LNCaP clone FGC (cell line): ENCODE results near the gene MACROD2.

Experiments used
- DNase-seq: peaks from one replicate; pipeline ENCODE4 v3.0.0-alpha.2; 2011; ENCODE audit warnings: low read depth
- H3K4me3 ChIP-seq: 2 replicates; pipeline ENCODE4 v1.5.1; 2011; ENCODE audit warnings: mild to moderate bottlenecking, low read depth, low read length, control low read depth
- TF ChIP-seq, protein P1 (sequence below): IDR thresholded peaks from 2 replicates; pipeline ENCODE4 v1.5.1; 2012; ENCODE audit warnings: mild to moderate bottlenecking; ENCODE audit not compliant: control insufficient read depth, insufficient read depth; ENCODE audit errors: extremely low read depth

MACROD2 gene

DNA sequence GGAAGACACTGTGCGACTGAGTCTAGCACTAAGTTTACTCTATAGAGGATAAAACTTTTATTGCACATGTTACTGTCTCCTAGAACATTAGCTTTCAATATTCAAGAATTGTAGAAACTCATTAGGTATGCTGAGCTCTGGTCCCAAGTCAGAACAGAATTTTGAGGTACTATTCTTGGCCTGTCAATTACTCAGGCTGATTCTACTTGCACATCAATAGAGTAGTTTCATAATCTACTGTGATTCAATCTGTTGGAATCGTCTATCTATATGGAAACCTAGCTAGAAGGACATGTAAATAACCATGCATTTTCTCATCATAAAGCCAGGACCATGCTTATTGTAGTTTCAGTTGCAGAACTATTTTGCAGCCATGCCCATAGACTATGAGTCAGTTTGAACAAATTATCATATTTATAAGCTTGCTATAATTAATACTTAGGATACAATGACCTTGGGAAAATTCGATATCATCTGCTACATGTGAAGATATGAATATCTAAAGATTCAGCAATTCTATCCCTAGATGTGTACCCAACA is 300.5 kb downstream of the MACROD2 start:
- TF ChIP-seq, protein P1, sequence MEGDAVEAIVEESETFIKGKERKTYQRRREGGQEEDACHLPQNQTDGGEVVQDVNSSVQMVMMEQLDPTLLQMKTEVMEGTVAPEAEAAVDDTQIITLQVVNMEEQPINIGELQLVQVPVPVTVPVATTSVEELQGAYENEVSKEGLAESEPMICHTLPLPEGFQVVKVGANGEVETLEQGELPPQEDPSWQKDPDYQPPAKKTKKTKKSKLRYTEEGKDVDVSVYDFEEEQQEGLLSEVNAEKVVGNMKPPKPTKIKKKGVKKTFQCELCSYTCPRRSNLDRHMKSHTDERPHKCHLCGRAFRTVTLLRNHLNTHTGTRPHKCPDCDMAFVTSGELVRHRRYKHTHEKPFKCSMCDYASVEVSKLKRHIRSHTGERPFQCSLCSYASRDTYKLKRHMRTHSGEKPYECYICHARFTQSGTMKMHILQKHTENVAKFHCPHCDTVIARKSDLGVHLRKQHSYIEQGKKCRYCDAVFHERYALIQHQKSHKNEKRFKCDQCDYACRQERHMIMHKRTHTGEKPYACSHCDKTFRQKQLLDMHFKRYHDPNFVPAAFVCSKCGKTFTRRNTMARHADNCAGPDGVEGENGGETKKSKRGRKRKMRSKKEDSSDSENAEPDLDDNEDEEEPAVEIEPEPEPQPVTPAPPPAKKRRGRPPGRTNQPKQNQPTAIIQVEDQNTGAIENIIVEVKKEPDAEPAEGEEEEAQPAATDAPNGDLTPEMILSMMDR, result no peak
- DNase-seq, result no peak
- no peak overlapping the region for H3K4me3 ChIP-seq

DNA sequence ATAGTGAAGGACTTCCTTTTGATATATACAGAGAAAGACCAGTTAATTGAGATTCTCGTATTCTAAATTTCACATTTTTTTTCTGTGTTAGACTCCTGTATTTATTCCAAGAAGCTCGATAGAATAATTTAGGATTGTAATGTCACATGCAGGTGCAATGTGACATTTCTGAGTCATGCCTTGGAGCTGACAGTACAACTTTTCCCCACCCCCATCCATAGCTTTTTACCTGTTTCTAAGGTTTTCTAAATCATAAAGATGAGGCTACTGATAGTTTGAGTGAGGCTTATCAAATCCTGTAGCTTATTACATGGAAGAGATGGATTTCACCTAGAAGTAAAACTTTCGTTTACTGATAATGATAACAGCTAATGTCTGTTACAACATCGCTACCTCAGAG is 304.5 kb downstream of the MACROD2 start:
- TF ChIP-seq, protein P1, result no peak
- no peak for DNase-seq
- no peak overlapping the region for H3K4me3 ChIP-seq

DNA sequence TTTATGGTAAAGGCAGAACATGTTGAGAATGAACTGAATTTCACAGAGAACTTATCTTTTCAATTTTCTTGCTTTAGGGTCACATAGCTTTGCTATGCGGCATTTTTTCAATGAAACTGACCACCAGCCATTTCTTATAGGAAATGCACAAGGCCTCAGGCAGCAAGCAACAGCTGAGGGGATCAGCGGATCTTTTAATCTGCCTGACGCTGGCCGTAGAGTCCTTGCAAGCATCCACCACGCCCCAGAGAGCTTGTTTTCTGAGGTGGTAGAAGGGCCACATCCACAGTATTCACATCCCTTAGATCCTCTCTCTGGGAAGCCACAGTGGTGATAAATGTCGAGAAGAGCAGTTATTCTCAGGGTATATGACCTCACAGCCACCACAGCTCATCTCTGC is 307.8 kb downstream of the MACROD2 start:
- no peak for DNase-seq
- TF ChIP-seq, protein P1, result no peak
- no peak overlapping the region for H3K4me3 ChIP-seq

DNA sequence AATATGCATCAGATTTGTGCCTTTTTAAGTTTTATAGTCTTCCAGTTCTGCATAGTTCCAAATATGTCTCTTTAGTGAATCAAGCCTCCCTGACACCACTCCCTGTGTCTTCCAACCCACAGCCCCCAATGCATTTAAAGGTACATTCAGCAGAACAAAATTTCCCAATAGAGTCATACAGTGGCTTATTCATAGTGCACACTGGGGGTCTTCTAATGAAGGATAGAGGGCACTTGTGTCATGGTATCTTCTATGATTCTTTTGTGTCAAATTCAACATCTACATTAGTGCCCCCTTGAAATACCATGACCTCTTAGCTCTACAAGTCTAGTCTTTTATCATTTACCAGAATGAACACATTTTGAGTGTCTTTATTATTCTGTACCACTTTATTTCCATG is 308.3 kb downstream of the MACROD2 start:
- no peak for DNase-seq
- H3K4me3 ChIP-seq, result no peak overlapping the region
- TF ChIP-seq, protein P1, result no peak

DNA sequence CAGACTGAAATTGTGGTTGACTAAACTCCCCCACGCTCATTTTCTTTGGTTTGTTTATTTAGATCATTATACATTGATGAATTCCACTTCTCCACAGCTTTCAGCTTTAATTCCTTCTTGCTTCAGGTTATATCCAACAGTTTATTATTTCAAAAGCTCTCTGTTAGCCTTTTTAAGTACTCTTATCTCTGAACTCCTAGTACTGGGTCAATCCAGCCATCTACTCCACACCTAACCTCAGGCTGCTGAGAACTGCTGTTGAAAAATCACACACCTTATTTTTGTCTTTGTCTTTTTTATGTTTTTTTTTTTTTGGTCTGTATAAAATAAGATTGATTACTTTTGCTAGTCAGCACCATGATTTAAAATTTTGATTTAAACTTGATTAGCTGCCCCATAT is 309.2 kb downstream of the MACROD2 start:
- no peak overlapping the region for H3K4me3 ChIP-seq
- TF ChIP-seq, protein P1, result no peak
- DNase-seq, result no peak

GRCh38 chr20:14307956-14308355 is 312.6 kb downstream of the MACROD2 start:
- no peak overlapping the region for H3K4me3 ChIP-seq
- TF ChIP-seq, protein P1, result no peak
- DNase-seq, result no peak

DNA sequence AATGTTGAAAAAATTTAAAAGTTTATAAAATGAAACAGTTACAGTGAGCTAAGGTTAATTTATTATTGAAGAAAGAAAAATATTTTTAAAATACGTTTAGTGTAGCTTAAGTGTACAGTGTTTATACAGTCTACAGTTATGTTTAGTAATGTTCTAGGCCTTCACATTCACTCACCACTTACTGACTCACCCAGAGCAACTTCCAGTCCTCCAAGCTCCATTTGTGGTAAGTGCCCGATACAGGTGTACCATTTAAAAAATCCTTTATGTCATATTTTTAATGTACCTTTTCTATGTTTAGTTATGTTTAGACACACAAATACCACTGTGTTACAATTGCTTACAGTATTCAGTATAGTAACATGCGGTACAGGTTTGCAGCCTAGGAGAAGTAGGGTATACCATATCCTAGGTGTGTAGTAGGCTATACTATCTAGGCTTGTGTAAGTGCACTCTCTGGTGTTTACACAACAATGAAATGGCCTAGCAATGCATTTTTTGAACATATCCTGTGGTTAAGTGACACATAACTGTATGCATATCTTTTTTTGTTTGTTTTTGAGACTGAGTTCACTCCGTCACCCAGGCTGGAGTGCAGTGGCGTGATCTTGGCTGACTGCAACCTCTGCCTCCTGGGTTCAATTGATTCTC is 315.8 kb downstream of the MACROD2 start:
- no peak overlapping the region for H3K4me3 ChIP-seq
- TF ChIP-seq, protein P1, result no peak
- no peak for DNase-seq
